ENCODE data around the gene FAM131A. TPM values are rescaled to one million over a fixed set of nuclear protein-coding genes. Genes with fewer than 3 reads are reported as not detected.
A peak's percentile ranks its signal among the peaks of the same experiment; 100 is the strongest.

The FAM131A gene
- polyA plus RNA-seq, 6 donors from 2014 or later, result 3.6 to 8.5 (median 4.1) TPM

DNA sequence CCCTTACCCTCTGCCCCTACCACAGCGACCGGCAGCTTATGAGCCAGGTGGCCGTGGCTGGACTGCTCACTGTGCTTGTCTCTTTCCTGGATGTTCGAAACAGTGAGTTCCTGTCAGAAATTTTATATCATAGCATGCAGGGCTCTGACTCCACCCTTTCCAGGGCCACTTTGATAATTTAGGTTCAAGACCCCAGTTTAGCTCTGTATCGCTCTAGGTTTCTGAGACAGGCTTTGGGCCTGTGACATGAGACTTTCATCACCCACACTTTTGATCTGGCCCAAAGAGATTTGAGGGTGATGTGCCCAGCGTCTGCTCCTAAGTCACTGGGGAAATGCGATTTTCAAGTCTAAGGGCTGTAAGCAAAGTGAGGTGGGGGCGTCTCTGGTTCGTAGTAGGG, 29.5 kb upstream of the FAM131A start:
- ATAC-seq (ENCODE audit: low read depth in 2 of 2), result no peak
- no peak for DNase-seq
- H3K9me3 Mint-ChIP-seq, result no peaks in the 10 kb centered on the region
- peaks cover 0 to 5% (median 3%) of the 10 kb centered on the region in 3 donors for H3K4me1 Mint-ChIP-seq
- H3K36me3 Mint-ChIP-seq, result peaks cover 11 to 22% of the 10 kb centered on the region in 2 donors
- H3K27me3 Mint-ChIP-seq, result no peaks in the 10 kb centered on the region
- peak overlapping the region in 1 of 6 donors; percentile 76 for H3K27ac Mint-ChIP-seq
- H3K4me3 Mint-ChIP-seq, result no peak overlapping the region

GRCh38 chr3:184308744-184309143, 28.7 kb upstream of the FAM131A start:
- Mint-ChIP-seq H3K27me3 (no peaks in the 10 kb centered on the region), H3K9me3 (no peaks in the 10 kb centered on the region), H3K4me3 (no peak overlapping the region), H3K27ac (no peak overlapping the region), H3K4me1 (peaks cover under 1 to 5% (median 3%) of the 10 kb centered on the region in 3 donors), H3K36me3 (peaks cover 11 to 22% of the 10 kb centered on the region in 2 donors)
- DNase-seq (no peak), ATAC-seq (ENCODE audit: low read depth in 2 of 2) (no peak)

- peak overlapping the region in 3 of 8 donors; percentile 17 to 71 (median 33) for H3K4me3 Mint-ChIP-seq
- no peaks in the 10 kb centered on the region for H3K9me3 Mint-ChIP-seq
- H3K36me3 Mint-ChIP-seq, result peaks cover 11 to 15% of the 10 kb centered on the region in 2 donors
- H3K4me1 Mint-ChIP-seq, result peaks cover 8 to 14% (median 11%) of the 10 kb centered on the region in 3 donors
- ATAC-seq (ENCODE audit: low read depth in 2 of 2) (no peak), DNase-seq (no peak)
- no peaks in the 10 kb centered on the region for H3K27me3 Mint-ChIP-seq
- H3K27ac Mint-ChIP-seq, result peak overlapping the region in 2 of 6 donors; percentile 6 to 9
Observed at GRCh38 chr3:184311633-184312032, 25.8 kb upstream of the FAM131A start.

GRCh38 chr3:184314363-184314699, 23.1 kb upstream of the FAM131A start, which contains the start of gene EIF4G1:
Gene EIF4G1 (plus strand): TSS chr3:184314606. CDS start chr3:184315797, 1,191 bp downstream.
- Mint-ChIP-seq H3K4me1 (peaks cover 21 to 31% (median 31%) of the 10 kb centered on the region in 3 donors), H3K27me3 (no peaks in the 10 kb centered on the region), H3K27ac (peak within 1 kb of the TSS; percentile 81 to 97 (median 94)), H3K4me3 (peak within 1 kb of the TSS; percentile 79 to 96 (median 91)), H3K36me3 (no peaks in the 10 kb centered on the region), H3K9me3 (no peaks in the 10 kb centered on the region)
- ATAC-seq (ENCODE audit: low read depth in 2 of 2) (peak; percentile 87 to 88), DNase-seq (peak; percentile 93)

- peak overlapping the region; percentile 66 to 97 (median 86) for H3K27ac Mint-ChIP-seq
- peak; percentile 54 to 55 for ATAC-seq (ENCODE audit: low read depth in 2 of 2)
- H3K4me3 Mint-ChIP-seq, result peak overlapping the region; percentile 79 to 94 (median 90)
- no peaks in the 10 kb centered on the region for H3K36me3 Mint-ChIP-seq
- H3K27me3 Mint-ChIP-seq, result no peaks in the 10 kb centered on the region
- no peaks in the 10 kb centered on the region for H3K9me3 Mint-ChIP-seq
- peak; percentile 63 for DNase-seq
- peaks cover 24 to 36% (median 33%) of the 10 kb centered on the region in 3 donors for H3K4me1 Mint-ChIP-seq
Observed at GRCh38 chr3:184314700-184315542, 22.5 kb upstream of the FAM131A start.

- Mint-ChIP-seq H3K9me3 (no peaks in the 10 kb centered on the region), H3K36me3 (no peaks in the 10 kb centered on the region), H3K4me3 (peak overlapping the region; percentile 50 to 92 (median 84)), H3K4me1 (peaks cover 24 to 36% (median 33%) of the 10 kb centered on the region in 3 donors), H3K27me3 (no peaks in the 10 kb centered on the region), H3K27ac (peak overlapping the region; percentile 61 to 97 (median 78))
- ATAC-seq (ENCODE audit: low read depth in 2 of 2) (no peak), DNase-seq (no peak)
Observed at GRCh38 chr3:184315543-184315867, 21.9 kb upstream of the FAM131A start.

GRCh38 chr3:184315871-184316661, 21.3 kb upstream of the FAM131A start:
- Mint-ChIP-seq H3K27me3 (no peaks in the 10 kb centered on the region), H3K9me3 (no peaks in the 10 kb centered on the region), H3K36me3 (peaks cover 0 to 5% of the 10 kb centered on the region in 2 donors), H3K27ac (peak overlapping the region; percentile 61 to 97 (median 80)), H3K4me1 (peaks cover 24 to 36% (median 33%) of the 10 kb centered on the region in 3 donors), H3K4me3 (peak overlapping the region; percentile 50 to 92 (median 83))
- no peak for ATAC-seq (ENCODE audit: low read depth in 2 of 2)
- no peak for DNase-seq

GRCh38 chr3:184316792-184317191, 20.6 kb upstream of the FAM131A start:
- no peak for ATAC-seq (ENCODE audit: low read depth in 2 of 2)

DNA sequence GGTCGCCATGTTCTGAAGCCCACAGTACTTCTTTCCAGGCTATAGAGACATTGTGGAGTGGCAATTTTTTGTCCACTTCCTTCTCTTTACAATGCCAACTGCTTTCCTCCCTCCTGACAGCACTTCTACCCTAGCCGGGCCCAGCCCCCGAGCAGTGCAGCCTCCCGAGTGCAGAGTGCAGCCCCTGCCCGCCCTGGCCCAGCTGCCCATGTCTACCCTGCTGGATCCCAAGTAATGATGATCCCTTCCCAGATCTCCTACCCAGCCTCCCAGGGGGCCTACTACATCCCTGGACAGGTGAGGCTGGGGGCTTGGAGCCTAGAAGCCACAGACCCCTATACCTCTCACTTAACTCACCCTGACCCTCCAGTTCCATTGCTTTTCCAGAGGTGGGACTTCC, 20.2 kb upstream of the FAM131A start:
- no peak for DNase-seq
- Mint-ChIP-seq H3K27ac (peak overlapping the region in 2 of 6 donors; percentile 60 to 70), H3K9me3 (no peaks in the 10 kb centered on the region), H3K36me3 (peaks cover 2 to 17% of the 10 kb centered on the region in 2 donors), H3K4me3 (peak overlapping the region in 5 of 8 donors; percentile 43 to 88 (median 56)), H3K4me1 (peaks cover 24 to 36% (median 33%) of the 10 kb centered on the region in 3 donors), H3K27me3 (no peaks in the 10 kb centered on the region)
- ATAC-seq (ENCODE audit: low read depth in 2 of 2), result no peak

More at GRCh38 chr3:184316792-184317191, 20.6 kb upstream of the FAM131A start:
- peak overlapping the region in 3 of 6 donors; percentile 52 to 97 (median 81) for H3K27ac Mint-ChIP-seq
- H3K9me3 Mint-ChIP-seq, result no peaks in the 10 kb centered on the region
- H3K4me1 Mint-ChIP-seq, result peaks cover 24 to 36% (median 33%) of the 10 kb centered on the region in 3 donors
- peak overlapping the region in 6 of 8 donors; percentile 2 to 88 (median 60) for H3K4me3 Mint-ChIP-seq
- no peaks in the 10 kb centered on the region for H3K27me3 Mint-ChIP-seq
- no peak for DNase-seq
- peaks cover 0 to 13% of the 10 kb centered on the region in 2 donors for H3K36me3 Mint-ChIP-seq

GRCh38 chr3:184320104-184320445, 17.3 kb upstream of the FAM131A start:
- DNase-seq, result no peak
- Mint-ChIP-seq H3K36me3 (peaks cover 18 to 41% of the 10 kb centered on the region in 2 donors), H3K4me3 (peak overlapping the region in 1 of 8 donors; percentile 21), H3K4me1 (peaks cover 24 to 36% (median 27%) of the 10 kb centered on the region in 3 donors), H3K27ac (peak overlapping the region in 1 of 6 donors; percentile 86), H3K27me3 (no peaks in the 10 kb centered on the region), H3K9me3 (no peaks in the 10 kb centered on the region)
- no peak for ATAC-seq (ENCODE audit: low read depth in 2 of 2)

- H3K4me3 Mint-ChIP-seq, result no peak overlapping the region
- no peaks in the 10 kb centered on the region for H3K27me3 Mint-ChIP-seq
- H3K9me3 Mint-ChIP-seq, result no peaks in the 10 kb centered on the region
- H3K36me3 Mint-ChIP-seq, result peaks cover 18 to 51% of the 10 kb centered on the region in 2 donors
- ATAC-seq (ENCODE audit: low read depth in 2 of 2) (no peak), DNase-seq (no peak)
- peaks cover 15 to 25% (median 19%) of the 10 kb centered on the region in 3 donors for H3K4me1 Mint-ChIP-seq
- H3K27ac Mint-ChIP-seq, result no peak overlapping the region
Observed at GRCh38 chr3:184321666-184322065, 15.7 kb upstream of the FAM131A start.

DNA sequence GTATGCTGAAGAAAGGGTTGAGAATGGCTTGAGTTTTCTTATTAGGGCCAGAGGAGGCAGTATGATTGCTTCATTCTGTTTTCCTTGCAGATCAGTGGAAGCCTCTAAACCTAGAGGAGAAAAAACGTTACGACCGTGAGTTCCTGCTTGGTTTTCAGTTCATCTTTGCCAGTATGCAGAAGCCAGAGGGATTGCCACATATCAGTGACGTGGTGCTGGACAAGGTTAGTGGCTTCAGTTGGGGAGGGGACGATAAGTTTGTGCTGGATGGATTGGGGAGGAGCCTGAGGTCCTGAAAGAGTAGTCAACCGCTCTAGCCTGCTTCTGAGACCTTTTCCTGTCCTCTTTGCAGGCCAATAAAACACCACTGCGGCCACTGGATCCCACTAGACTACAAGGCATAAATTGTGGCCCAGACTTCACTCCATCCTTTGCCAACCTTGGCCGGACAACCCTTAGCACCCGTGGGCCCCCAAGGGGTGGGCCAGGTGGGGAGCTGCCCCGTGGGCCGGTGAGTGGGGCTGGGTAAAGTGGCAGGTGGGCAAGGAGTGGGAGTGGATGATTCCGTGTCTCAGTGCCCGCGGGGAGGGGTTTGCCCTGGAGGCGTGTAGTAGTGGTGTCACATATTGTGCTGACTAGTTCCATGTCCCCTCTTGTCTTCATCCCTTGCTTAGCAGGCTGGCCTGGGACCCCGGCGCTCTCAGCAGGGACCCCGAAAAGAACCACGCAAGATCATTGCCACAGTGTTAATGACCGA, 14.5 kb upstream of the FAM131A start:
- H3K4me3 Mint-ChIP-seq, result peak overlapping the region in 1 of 8 donors; percentile 12
- no peaks in the 10 kb centered on the region for H3K27me3 Mint-ChIP-seq
- no peaks in the 10 kb centered on the region for H3K9me3 Mint-ChIP-seq
- ATAC-seq (ENCODE audit: low read depth in 2 of 2), result no peak
- H3K27ac Mint-ChIP-seq, result no peak overlapping the region
- peaks cover 27 to 63% of the 10 kb centered on the region in 2 donors for H3K36me3 Mint-ChIP-seq
- DNase-seq, result no peak
- peaks cover 4 to 12% (median 7%) of the 10 kb centered on the region in 3 donors for H3K4me1 Mint-ChIP-seq

DNA sequence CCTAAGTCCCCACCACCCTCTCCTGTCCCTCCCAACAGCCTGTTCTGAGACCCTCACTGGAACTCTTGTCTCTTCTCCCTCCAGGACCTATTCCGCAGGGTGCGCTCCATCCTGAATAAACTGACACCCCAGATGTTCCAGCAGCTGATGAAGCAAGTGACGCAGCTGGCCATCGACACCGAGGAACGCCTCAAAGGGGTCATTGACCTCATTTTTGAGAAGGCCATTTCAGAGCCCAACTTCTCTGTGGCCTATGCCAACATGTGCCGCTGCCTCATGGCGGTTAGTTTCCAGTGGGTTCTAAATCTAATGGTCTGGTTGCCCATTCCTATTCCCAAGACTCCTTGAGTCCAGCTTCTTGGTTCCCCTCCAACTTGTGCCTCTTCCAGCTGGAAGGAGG, 13.7 kb upstream of the FAM131A start:
- Mint-ChIP-seq H3K36me3 (peaks cover 27 to 68% of the 10 kb centered on the region in 2 donors), H3K27ac (peak overlapping the region in 2 of 6 donors; percentile 47 to 68)

More for the DNA sequence above, 13.7 kb upstream of the FAM131A start:
- Mint-ChIP-seq H3K9me3 (no peaks in the 10 kb centered on the region), H3K4me3 (peak overlapping the region in 1 of 8 donors; percentile 31), H3K4me1 (peaks cover 3 to 10% (median 4%) of the 10 kb centered on the region in 3 donors), H3K27me3 (no peaks in the 10 kb centered on the region)
- ATAC-seq (ENCODE audit: low read depth in 2 of 2), result no peak
- DNase-seq, result no peak

Data from naive B cell (primary cell).